PC-3 (cell line): Measurements from ENCODE around the gene RPE65.

ENCODE experiments used
- EZH2 ChIP-seq: fragments of 300-600 bp; sonication (generic); IDR thresholded peaks from one replicate; pipeline ENCODE4 v1.6.1; 2017; ENCODE audit warnings: antibody characterized with exemption, mild to moderate bottlenecking, low read length; ENCODE audit not compliant: unreplicated experiment
- EZH2phosphoT487 ChIP-seq: fragments of 300-600 bp; sonication (generic); IDR thresholded peaks from 2 replicates; pipeline ENCODE4 v1.6.1; 2018; ENCODE audit warnings: mild to moderate bottlenecking, antibody characterized with exemption, low read length, borderline replicate concordance
- TF ChIP-seq, protein P1 (sequence below): fragments of 300-600 bp; sonication (generic); conservative IDR thresholded peaks from 2 replicates; pipeline ENCODE4 v1.5.1; 2017; ENCODE audit warnings: antibody characterized with exemption, low read depth, mild to moderate bottlenecking, low read length

DNA sequence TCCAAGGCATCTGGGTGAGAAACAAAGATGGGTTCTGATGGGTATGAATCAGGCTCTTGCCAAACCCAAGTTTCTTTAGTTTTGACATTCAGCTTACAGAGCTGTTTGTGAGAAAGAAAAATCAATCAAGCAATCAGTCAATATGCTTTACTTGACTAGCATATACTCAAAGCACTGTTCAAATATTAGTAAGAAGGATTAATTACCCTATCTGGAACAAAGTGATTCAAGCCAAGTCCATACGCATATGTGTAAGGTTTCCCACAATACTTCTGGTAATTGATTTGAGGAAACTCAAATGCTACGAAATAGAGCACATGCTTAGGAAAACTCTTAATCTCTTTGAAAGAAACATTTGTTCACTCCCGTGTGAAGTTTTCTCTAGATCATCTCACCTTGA is 18.7 kb downstream of the RPE65 start:
- TF ChIP-seq, protein P1, sequence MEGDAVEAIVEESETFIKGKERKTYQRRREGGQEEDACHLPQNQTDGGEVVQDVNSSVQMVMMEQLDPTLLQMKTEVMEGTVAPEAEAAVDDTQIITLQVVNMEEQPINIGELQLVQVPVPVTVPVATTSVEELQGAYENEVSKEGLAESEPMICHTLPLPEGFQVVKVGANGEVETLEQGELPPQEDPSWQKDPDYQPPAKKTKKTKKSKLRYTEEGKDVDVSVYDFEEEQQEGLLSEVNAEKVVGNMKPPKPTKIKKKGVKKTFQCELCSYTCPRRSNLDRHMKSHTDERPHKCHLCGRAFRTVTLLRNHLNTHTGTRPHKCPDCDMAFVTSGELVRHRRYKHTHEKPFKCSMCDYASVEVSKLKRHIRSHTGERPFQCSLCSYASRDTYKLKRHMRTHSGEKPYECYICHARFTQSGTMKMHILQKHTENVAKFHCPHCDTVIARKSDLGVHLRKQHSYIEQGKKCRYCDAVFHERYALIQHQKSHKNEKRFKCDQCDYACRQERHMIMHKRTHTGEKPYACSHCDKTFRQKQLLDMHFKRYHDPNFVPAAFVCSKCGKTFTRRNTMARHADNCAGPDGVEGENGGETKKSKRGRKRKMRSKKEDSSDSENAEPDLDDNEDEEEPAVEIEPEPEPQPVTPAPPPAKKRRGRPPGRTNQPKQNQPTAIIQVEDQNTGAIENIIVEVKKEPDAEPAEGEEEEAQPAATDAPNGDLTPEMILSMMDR = no peak
- TF ChIP-seq EZH2 (no peak), EZH2phosphoT487 (no peak)
